Sigmoid colon (tissue), 7 donors: ENCODE results near the gene SPRY4. TPM values are rescaled to one million over a fixed set of nuclear protein-coding genes. Genes with fewer than 3 reads are reported as not detected.

Experiments used
- DNase-seq: peaks from one replicate; pipeline ENCODE4 v3.0.0-alpha.2; 2019
- H3K27ac ChIP-seq, 4 donors: fragments of 200-600 bp; sonication (generic); one replicate each; pipeline ENCODE4 v1.5.1; 2016 to 2019; ENCODE audit warnings: mild to moderate bottlenecking in 1 of 4
- H3K27me3 ChIP-seq, 3 donors: fragments of 200-600 bp; sonication (generic); one replicate each; pipeline ENCODE4 v1.5.1; 2019; ENCODE audit warnings: mild to moderate bottlenecking in 1 of 3
- H3K36me3 ChIP-seq, 4 donors: fragments of 200-600 bp; sonication (generic); one replicate each; pipeline ENCODE4 v1.5.1; 2016 to 2019
- H3K4me1 ChIP-seq, 4 donors: fragments of 200-600 bp; sonication (generic); one replicate each; pipeline ENCODE4 v1.5.1; 2017 to 2019
- H3K4me3 ChIP-seq, 4 donors: fragments of 200-600 bp; sonication (generic); one replicate each; pipeline ENCODE4 v1.5.1; 2017 to 2019; ENCODE audit warnings: mild to moderate bottlenecking in 2 of 4, moderate library complexity in 1 of 4
- H3K9me3 ChIP-seq, 4 donors: fragments of 200-600 bp in 3 of 4; sonication (generic) in 3 of 4; one replicate each; pipeline versions ENCODE4 v1.5.1 to v1.6.1; 2013 to 2019
- CTCF ChIP-seq, 4 experiments: fragments of 450-650 bp in 3 of 4; fragments of 200-600 bp in 1 of 4; IDR thresholded peaks; one replicate each; pipeline ENCODE4 v1.5.1; 2016 to 2019; ENCODE audit warnings: antibody characterized with exemption in 4 of 4, mild to moderate bottlenecking in 3 of 4, moderate library complexity in 2 of 4
- EP300 ChIP-seq, 4 donors: sonication (generic); formaldehyde crosslinking; IDR thresholded peaks; one replicate each; pipeline ENCODE4 v1.6.1; 2017; ENCODE audit warnings: antibody characterized with exemption in 4 of 4
- POLR2A ChIP-seq, 2 donors: fragments of 450-650 bp; IDR thresholded peaks; one replicate each; pipeline ENCODE4 v1.6.1; 2016; ENCODE audit warnings: antibody characterized with exemption in 2 of 2, mild to moderate bottlenecking in 2 of 2, moderate library complexity in 2 of 2
- POLR2AphosphoS5 ChIP-seq, 4 donors: sonication (generic); formaldehyde crosslinking; IDR thresholded peaks; one replicate each; pipeline ENCODE4 v1.6.1; 2017; ENCODE audit warnings: antibody characterized with exemption in 4 of 4
- WGBS, 2 donors: extraction: QIAGEN DNeasy Blood & Tissue Kit; methylation state at CpG; one replicate each; pipeline ENCODE4 v1.1.7; 2013; 5-methylcytosine and 5-hydroxymethylcytosine counted together
- intact Hi-C: fragments of 100-400 bp; cut with DNase I; formaldehyde crosslinking; loops from one replicate; pipeline ENCODE4 v1.15.1; 2023
- polyA plus RNA-seq, 3 donors: library from polyadenylated mRNA; stranded (reverse); fragments of 200-250 nt; gene quantifications; one replicate each; pipeline ENCODE4 v1.2.3, GENCODE V29; 2013
- total RNA-seq, 4 donors: library from RNA; depleted of rRNA; stranded (reverse); fragments of >200 nt; gene quantifications; one replicate each; pipeline ENCODE4 v1.1.0, GENCODE V29; 2016
- donor health status: healthy with polysubstance abuse.
- donor health status: Bipolar disorder and iron deficiency.
- donor health status: healthy.

The SPRY4 gene
- total and polyA plus RNA-seq, 7 donors: 1.8 to 15.7 (median 8.6) TPM

- Histone ChIP-seq H3K27ac (no peak overlapping the region), H3K4me3 (no peak overlapping the region)
- intact Hi-C loops: no loop called here
Observed at GRCh38 chr5:142289708-142290576, 34.9 kb downstream of the SPRY4 start.

GRCh38 chr5:142287973-142288313, 36.9 kb downstream of the SPRY4 start:
- H3K4me3 ChIP-seq: no peak overlapping the region
- DNase-seq: no peak

More at GRCh38 chr5:142289708-142290576, 34.9 kb downstream of the SPRY4 start:
- peaks cover 0 to 3% (median 0%) of the 10 kb centered on the region in 4 donors for H3K4me1 ChIP-seq
- no peaks in the 10 kb centered on the region for H3K36me3 ChIP-seq
- no peak for TF ChIP-seq EP300 (IDR thresholded peaks at IDR 0.05)
- no peak for DNase-seq
- WGBS, 2 donors: 78 to 85% methylated on average over 11 of the region's 11 CpGs
- H3K9me3 ChIP-seq: no peaks in the 10 kb centered on the region
- H3K27me3 ChIP-seq: no peaks in the 10 kb centered on the region

GRCh38 chr5:142287096-142287972, 37.5 kb downstream of the SPRY4 start:
- DNase-seq: no peak
- no peak overlapping the region for H3K4me3 ChIP-seq
- WGBS, 2 donors: 72 to 77% methylated on average over 17 of the region's 17 CpGs
- TF ChIP-seq POLR2A (IDR thresholded peaks at IDR 0.05) (no peak), POLR2AphosphoS5 (IDR thresholded peaks at IDR 0.05) (no peak), EP300 (IDR thresholded peaks at IDR 0.05) (no peak), CTCF (IDR thresholded peaks at IDR 0.05) (no peak)
- no peak overlapping the region for H3K27ac ChIP-seq
- peaks cover 0 to 3% (median 0%) of the 10 kb centered on the region in 4 donors for H3K4me1 ChIP-seq
- H3K9me3 ChIP-seq: no peaks in the 10 kb centered on the region
- intact Hi-C loops: no loop called here
- no peaks in the 10 kb centered on the region for H3K27me3 ChIP-seq
- H3K36me3 ChIP-seq: no peaks in the 10 kb centered on the region

More at GRCh38 chr5:142287973-142288313, 36.9 kb downstream of the SPRY4 start:
- no peak for TF ChIP-seq CTCF (IDR thresholded peaks at IDR 0.05)
- no peak for TF ChIP-seq POLR2A (IDR thresholded peaks at IDR 0.05)
- TF ChIP-seq EP300 (IDR thresholded peaks at IDR 0.05): no peak
- no peak for TF ChIP-seq POLR2AphosphoS5 (IDR thresholded peaks at IDR 0.05)
- Histone ChIP-seq H3K27ac (no peak overlapping the region), H3K27me3 (no peaks in the 10 kb centered on the region), H3K9me3 (no peaks in the 10 kb centered on the region), H3K36me3 (no peaks in the 10 kb centered on the region), H3K4me1 (peaks cover 0 to 3% (median 0%) of the 10 kb centered on the region in 4 donors)
- intact Hi-C loops: no loop called here
- WGBS, 2 donors: 80 to 90% methylated on average over 5 of the region's 5 CpGs

GRCh38 chr5:142286111-142286510, 38.7 kb downstream of the SPRY4 start:
- WGBS, 2 donors: 27 to 76% methylated on average over 12 of the region's 12 CpGs
- intact Hi-C loops: no loop called here
- Histone ChIP-seq H3K9me3 (no peaks in the 10 kb centered on the region), H3K36me3 (no peaks in the 10 kb centered on the region), H3K27ac (no peak overlapping the region), H3K4me3 (no peak overlapping the region), H3K4me1 (peaks cover 0 to 3% (median 0%) of the 10 kb centered on the region in 4 donors), H3K27me3 (no peaks in the 10 kb centered on the region)
- TF ChIP-seq POLR2A (IDR thresholded peaks at IDR 0.05): no peak
- TF ChIP-seq EP300 (IDR thresholded peaks at IDR 0.05): no peak
- no peak for TF ChIP-seq POLR2AphosphoS5 (IDR thresholded peaks at IDR 0.05)
- TF ChIP-seq CTCF (IDR thresholded peaks at IDR 0.05): no peak
- DNase-seq: no peak

GRCh38 chr5:142283304-142283703, 41.5 kb downstream of the SPRY4 start:
- H3K4me1 ChIP-seq: no peaks in the 10 kb centered on the region
- DNase-seq: no peak
- WGBS, 2 donors: 77 to 80% methylated on average over 6 of the region's 6 CpGs

More at GRCh38 chr5:142283304-142283703, 41.5 kb downstream of the SPRY4 start:
- Histone ChIP-seq H3K36me3 (no peaks in the 10 kb centered on the region), H3K27ac (no peak overlapping the region), H3K9me3 (no peaks in the 10 kb centered on the region), H3K4me3 (no peak overlapping the region), H3K27me3 (no peaks in the 10 kb centered on the region)
- TF ChIP-seq EP300 (IDR thresholded peaks at IDR 0.05): no peak
- intact Hi-C loops: no loop called here
